NCI-H748 treated with DMSO at 0.1 percent for 48 hours (cell line): ENCODE measurements around the gene GNG2.

Experiments
- DNase-seq: peaks from one replicate; lab custom pipeline; 2025; lab: John Stamatoyannopoulos, UW

GNG2 gene

GRCh38 chr14:51998348-51998747, 137.9 kb downstream of the GNG2 start:
- DNase-seq = no peak

- no peak for DNase-seq
Measured at GRCh38 chr14:51999084-51999483, 138.7 kb downstream of the GNG2 start.

- DNase-seq = no peak
Measured at GRCh38 chr14:52000019-52000582, 139.7 kb downstream of the GNG2 start.

GRCh38 chr14:52000696-52001095, 140.3 kb downstream of the GNG2 start:
- DNase-seq = no peak

- DNase-seq = no peak
Measured at GRCh38 chr14:52002542-52002941, 142.1 kb downstream of the GNG2 start.

- no peak for DNase-seq
Measured at GRCh38 chr14:52003324-52003723, 142.9 kb downstream of the GNG2 start.

- DNase-seq = no peak
Measured at GRCh38 chr14:52005625-52006024, 145.2 kb downstream of the GNG2 start.

- DNase-seq = no peak
Measured at GRCh38 chr14:52006361-52006760, 145.9 kb downstream of the GNG2 start.

GRCh38 chr14:52007211-52007610, 146.8 kb downstream of the GNG2 start:
- DNase-seq = no peak

GRCh38 chr14:52007637-52008036, 147.2 kb downstream of the GNG2 start:
- no peak for DNase-seq

GRCh38 chr14:52008136-52008535, 147.7 kb downstream of the GNG2 start:
- DNase-seq = no peak

GRCh38 chr14:52010173-52010693, 149.8 kb downstream of the GNG2 start:
- DNase-seq = no peak

GRCh38 chr14:52011523-52011922, 151.1 kb downstream of the GNG2 start:
- no peak for DNase-seq

- no peak for DNase-seq
Measured at GRCh38 chr14:52012635-52013034, 152.2 kb downstream of the GNG2 start.

- DNase-seq = peak; percentile 16
Measured at GRCh38 chr14:52013984-52014600, 153.7 kb downstream of the GNG2 start.

GRCh38 chr14:52014601-52015267, 154.3 kb downstream of the GNG2 start:
- no peak for DNase-seq

GRCh38 chr14:52015411-52016030, 155.1 kb downstream of the GNG2 start:
- DNase-seq = peak; percentile 10

GRCh38 chr14:52018252-52018651, 157.8 kb downstream of the GNG2 start:
- DNase-seq = no peak

- DNase-seq = no peak
Measured at GRCh38 chr14:52018970-52019369, 158.6 kb downstream of the GNG2 start.
